ENCODE data around the gene ZHX3.

ZHX3 gene

GRCh38 chr20:41331731-41332130, 14.2 kb upstream of the ZHX3 start:
- Histone ChIP-seq H3K27ac (no peak overlapping the region), H3K27me3 (peaks cover 48% of the 10 kb centered on the region), H3K4me1 (ENCODE audit: control insufficient read depth in 1 of 2, insufficient read depth in 1 of 2, low read depth in 1 of 2, low read length in 1 of 2) (no peaks in the 10 kb centered on the region), H3K4me3 (ENCODE audit: low read depth in 1 of 2, low read length in 1 of 2) (no peak overlapping the region), H3K36me3 (no peaks in the 10 kb centered on the region), H3K9me3 (no peaks in the 10 kb centered on the region)
- TF ChIP-seq CTCF (IDR thresholded peaks at IDR 0.05), result no peak

- Histone ChIP-seq H3K4me1 (ENCODE audit: control insufficient read depth in 1 of 2, insufficient read depth in 1 of 2, low read depth in 1 of 2, low read length in 1 of 2) (no peaks in the 10 kb centered on the region), H3K27ac (no peak overlapping the region)
- TF ChIP-seq CTCF (IDR thresholded peaks at IDR 0.05), result no peak
Observed at GRCh38 chr20:41330941-41331340, 13.4 kb upstream of the ZHX3 start.

GRCh38 chr20:41330343-41330720, 12.8 kb upstream of the ZHX3 start:
- no peak overlapping the region for H3K27ac ChIP-seq
- no peaks in the 10 kb centered on the region for H3K4me1 ChIP-seq (ENCODE audit: control insufficient read depth in 1 of 2, insufficient read depth in 1 of 2, low read depth in 1 of 2, low read length in 1 of 2)
- no peak for TF ChIP-seq CTCF (IDR thresholded peaks at IDR 0.05)
- H3K36me3 ChIP-seq, result no peaks in the 10 kb centered on the region
- no peak overlapping the region for H3K4me3 ChIP-seq (ENCODE audit: low read depth in 1 of 2, low read length in 1 of 2)
- peaks cover 39% of the 10 kb centered on the region for H3K27me3 ChIP-seq
- H3K9me3 ChIP-seq, result no peaks in the 10 kb centered on the region

More at GRCh38 chr20:41330941-41331340, 13.4 kb upstream of the ZHX3 start:
- H3K36me3 ChIP-seq, result no peaks in the 10 kb centered on the region
- H3K4me3 ChIP-seq (ENCODE audit: low read depth in 1 of 2, low read length in 1 of 2), result no peak overlapping the region
- no peaks in the 10 kb centered on the region for H3K9me3 ChIP-seq
- peaks cover 44% of the 10 kb centered on the region for H3K27me3 ChIP-seq

- no peak overlapping the region for H3K4me3 ChIP-seq (ENCODE audit: low read depth in 1 of 2, low read length in 1 of 2)
- H3K27ac ChIP-seq, result no peak overlapping the region
- no peak for TF ChIP-seq CTCF (IDR thresholded peaks at IDR 0.05)
Observed at GRCh38 chr20:41329435-41330342, 12.2 kb upstream of the ZHX3 start.

GRCh38 chr20:41327178-41327577, 9.6 kb upstream of the ZHX3 start:
- Histone ChIP-seq H3K4me3 (ENCODE audit: low read depth in 1 of 2, low read length in 1 of 2) (no peak overlapping the region), H3K36me3 (no peaks in the 10 kb centered on the region), H3K4me1 (ENCODE audit: control insufficient read depth in 1 of 2, insufficient read depth in 1 of 2, low read depth in 1 of 2, low read length in 1 of 2) (no peaks in the 10 kb centered on the region), H3K27ac (no peak overlapping the region), H3K27me3 (peaks cover 32% of the 10 kb centered on the region), H3K9me3 (no peaks in the 10 kb centered on the region)
- TF ChIP-seq CTCF (IDR thresholded peaks at IDR 0.05), result no peak

More at GRCh38 chr20:41329435-41330342, 12.2 kb upstream of the ZHX3 start:
- H3K9me3 ChIP-seq, result no peaks in the 10 kb centered on the region
- peaks cover 39% of the 10 kb centered on the region for H3K27me3 ChIP-seq
- H3K36me3 ChIP-seq, result no peaks in the 10 kb centered on the region
- no peaks in the 10 kb centered on the region for H3K4me1 ChIP-seq (ENCODE audit: control insufficient read depth in 1 of 2, insufficient read depth in 1 of 2, low read depth in 1 of 2, low read length in 1 of 2)

All from neutrophil (primary cell).